Coronary artery (tissue), 2 donors: ENCODE data around the gene ZNF322.

Experiments used
- DNase-seq: peaks from one replicate; pipeline ENCODE4 v3.0.0-alpha.2; 2017; ENCODE audit warnings: low spot score
- H3K27ac ChIP-seq, 2 donors: fragments of 200-600 bp; sonication (generic); one replicate each; pipeline ENCODE4 v1.5.1; 2016 to 2019
- H3K4me3 ChIP-seq: fragments of 200-600 bp; sonication (generic); 2 replicates; pipeline ENCODE4 v1.5.1; 2016; ENCODE audit warnings: mild to moderate bottlenecking, moderate library complexity
- CTCF ChIP-seq: fragments of 200-600 bp; sonication (generic); IDR thresholded peaks from one replicate; pipeline ENCODE4 v1.5.1; 2019; ENCODE audit warnings: antibody characterized with exemption

Gene ZNF322

GRCh38 chr6:26598267-26598666 lies 61.3 kb downstream of the ZNF322 start:
- Histone ChIP-seq H3K27ac (no peak overlapping the region), H3K4me3 (no peak overlapping the region)
- no peak for TF ChIP-seq CTCF
- DNase-seq: no peak

DNA sequence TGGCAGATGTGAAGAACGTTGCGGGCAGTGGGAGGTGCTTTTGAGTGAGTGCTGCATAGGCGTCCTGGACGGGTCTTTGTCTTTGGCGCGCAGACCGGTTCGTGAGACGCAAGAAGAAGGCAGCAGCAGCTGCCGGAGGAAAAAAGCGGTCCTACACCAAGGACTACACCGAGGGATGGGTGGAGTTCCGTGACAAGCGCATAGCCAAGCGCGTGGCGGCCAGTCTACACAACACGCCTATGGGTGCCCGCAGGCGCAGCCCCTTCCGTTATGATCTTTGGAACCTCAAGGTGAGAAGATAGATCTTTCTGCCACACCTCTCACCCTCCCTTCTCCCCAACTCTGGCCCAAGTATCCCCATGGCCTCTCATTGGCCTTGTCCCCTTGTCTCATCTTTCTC lies 61.7 kb downstream of the ZNF322 start:
- TF ChIP-seq CTCF: no peak
- Histone ChIP-seq H3K27ac (no peak overlapping the region), H3K4me3 (peak overlapping the region; percentile 86)
- no peak for DNase-seq

DNA sequence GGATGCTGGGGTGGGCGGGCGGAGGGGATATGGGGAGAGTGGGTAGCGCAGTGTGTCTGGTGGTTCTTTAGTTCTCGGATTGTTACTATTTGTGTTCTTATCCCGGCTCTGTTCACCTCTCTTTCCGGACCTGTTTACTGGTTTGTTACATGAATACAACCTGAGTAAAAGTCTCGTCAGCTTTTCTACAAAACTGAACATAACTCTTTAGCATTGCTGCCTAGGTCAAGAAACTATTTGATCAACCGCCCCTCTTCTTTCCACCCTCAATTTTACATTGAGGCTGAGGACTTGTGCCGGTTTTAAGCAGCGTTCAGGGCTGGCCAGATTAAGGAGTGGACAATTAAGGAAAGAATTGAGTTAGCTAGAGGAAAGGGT lies 62.2 kb downstream of the ZNF322 start:
- Histone ChIP-seq H3K27ac (peak overlapping the region; percentile 73 to 79), H3K4me3 (peak overlapping the region; percentile 86)
- TF ChIP-seq CTCF: no peak
- no peak for DNase-seq

DNA sequence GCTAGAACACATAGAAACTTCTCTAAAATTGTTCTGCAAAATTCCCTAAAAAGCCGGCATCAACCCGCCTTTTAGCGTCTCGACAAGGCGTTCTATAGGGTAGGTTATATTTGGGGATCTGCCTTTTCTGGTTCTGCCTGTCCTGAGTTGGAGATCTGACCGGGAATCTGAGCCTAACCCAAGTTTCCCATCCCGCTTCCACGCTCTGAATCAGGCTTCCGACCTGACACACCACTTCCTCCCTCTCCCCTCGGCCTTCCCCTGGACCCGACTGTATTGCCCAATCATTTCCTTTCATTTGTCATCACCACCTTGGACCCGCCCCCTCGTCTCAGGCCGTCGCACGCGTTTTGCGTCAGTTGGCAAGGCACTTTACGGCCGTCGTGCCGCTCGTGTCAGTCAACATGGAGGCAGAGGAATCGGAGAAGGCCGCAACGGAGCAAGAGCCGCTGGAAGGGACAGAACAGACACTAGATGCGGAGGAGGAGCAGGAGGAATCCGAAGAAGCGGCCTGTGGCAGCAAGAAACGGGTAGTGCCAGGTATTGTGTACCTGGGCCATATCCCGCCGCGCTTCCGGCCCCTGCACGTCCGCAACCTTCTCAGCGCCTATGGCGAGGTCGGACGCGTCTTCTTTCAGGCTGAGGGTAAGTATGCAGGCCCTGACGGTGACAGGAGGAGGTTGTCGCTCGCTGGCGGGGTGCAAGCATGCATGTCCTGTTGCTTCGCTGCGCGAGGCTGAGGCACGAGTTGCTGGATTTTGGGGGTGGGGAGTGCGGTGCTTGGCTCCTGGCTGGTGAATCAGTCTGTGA lies 62.8 kb downstream of the ZNF322 start, which contains the start of gene ABT1:
TSS of gene ABT1 (plus strand) at position 375 of the 810 bp plus-strand sequence. CDS start at position 405, 30 bp downstream.
- no peak for TF ChIP-seq CTCF
- peak within 1 kb of the TSS; percentile 86 for H3K4me3 ChIP-seq

GRCh38 chr6:26595669-26596269 lies 63.8 kb downstream of the ZNF322 start:
- DNase-seq: peak; percentile 91
- H3K4me3 ChIP-seq: peak overlapping the region; percentile 86
- peak overlapping the region; percentile 73 to 84 for H3K27ac ChIP-seq
- peak; percentile 87 for TF ChIP-seq CTCF

More for the DNA sequence above, 62.8 kb downstream of the ZNF322 start, which contains the start of gene ABT1:
- DNase-seq: peak; percentile 99
- peak within 1 kb of the TSS; percentile 73 to 84 for H3K27ac ChIP-seq

DNA sequence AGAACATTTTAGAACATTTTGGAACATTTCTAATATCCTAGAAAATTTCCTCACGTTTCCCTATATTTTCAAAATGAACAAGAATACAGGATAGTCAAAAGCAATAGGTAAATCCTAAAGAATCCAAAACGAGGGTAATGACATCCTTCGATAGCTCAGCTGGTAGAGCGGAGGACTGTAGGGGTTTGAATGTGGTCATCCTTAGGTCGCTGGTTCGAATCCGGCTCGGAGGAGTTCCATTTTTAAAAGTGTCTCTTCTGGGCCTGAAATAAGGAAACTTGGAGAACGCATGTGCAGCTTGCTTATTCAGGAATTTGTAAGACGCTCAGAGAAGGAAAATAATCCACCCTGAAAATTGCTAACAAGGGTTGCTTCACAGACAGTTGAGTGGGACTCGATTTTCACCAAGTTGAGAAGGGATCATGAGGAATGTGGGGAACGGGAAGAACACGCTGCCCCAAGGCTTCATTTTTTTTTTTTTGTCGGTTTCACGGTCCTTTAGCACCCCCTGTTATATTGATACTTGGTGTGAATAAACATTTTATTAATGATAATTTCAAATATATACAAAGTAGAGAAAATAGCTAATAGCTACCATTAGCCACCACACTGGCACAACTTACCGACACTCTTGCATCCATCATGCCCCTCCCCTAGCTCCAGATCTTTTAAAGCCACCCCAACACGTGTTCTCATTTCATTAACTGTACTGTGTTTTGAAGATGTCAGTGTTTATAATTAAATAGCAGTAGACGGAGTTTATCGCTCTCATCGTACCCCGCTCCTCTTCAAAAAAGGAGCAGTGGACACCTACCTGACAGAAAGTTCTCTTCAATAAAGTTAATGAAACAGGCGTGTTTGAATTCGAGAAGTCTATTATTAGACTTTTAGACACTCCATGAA lies 64.6 kb downstream of the ZNF322 start:
- no peak for DNase-seq
- H3K27ac ChIP-seq: peak overlapping the region; percentile 73 to 84
- peak overlapping the region; percentile 86 for H3K4me3 ChIP-seq
- TF ChIP-seq CTCF: no peak
